A673 (cell line): ENCODE data around the gene NAV2.

ENCODE experiments used
- CTCF ChIP-seq: fragments of 300-800, 200-600 bp; sonication (generic); conservative IDR thresholded peaks from 2 replicates; pipeline ENCODE4 v1.5.1; 2017; ENCODE audit warnings: low read depth, mild to moderate bottlenecking, antibody characterized with exemption, low read length, moderate library complexity, mixed read lengths
- EZH2 ChIP-seq: fragments of 200-600 bp; sonication (generic); IDR thresholded peaks from 2 replicates; pipeline ENCODE4 v1.6.1; 2017; ENCODE audit warnings: borderline replicate concordance, low read depth, mild to moderate bottlenecking, mixed read lengths, antibody characterized with exemption, low read length; ENCODE audit not compliant: poor library complexity, severe bottlenecking

GRCh38 chr11:19763330-19763729 is 50.7 kb downstream of the NAV2 start:
- TF ChIP-seq EZH2 (no peak), CTCF (no peak)
